ENCODE data around the gene TGFBI.

The TGFBI gene

DNA sequence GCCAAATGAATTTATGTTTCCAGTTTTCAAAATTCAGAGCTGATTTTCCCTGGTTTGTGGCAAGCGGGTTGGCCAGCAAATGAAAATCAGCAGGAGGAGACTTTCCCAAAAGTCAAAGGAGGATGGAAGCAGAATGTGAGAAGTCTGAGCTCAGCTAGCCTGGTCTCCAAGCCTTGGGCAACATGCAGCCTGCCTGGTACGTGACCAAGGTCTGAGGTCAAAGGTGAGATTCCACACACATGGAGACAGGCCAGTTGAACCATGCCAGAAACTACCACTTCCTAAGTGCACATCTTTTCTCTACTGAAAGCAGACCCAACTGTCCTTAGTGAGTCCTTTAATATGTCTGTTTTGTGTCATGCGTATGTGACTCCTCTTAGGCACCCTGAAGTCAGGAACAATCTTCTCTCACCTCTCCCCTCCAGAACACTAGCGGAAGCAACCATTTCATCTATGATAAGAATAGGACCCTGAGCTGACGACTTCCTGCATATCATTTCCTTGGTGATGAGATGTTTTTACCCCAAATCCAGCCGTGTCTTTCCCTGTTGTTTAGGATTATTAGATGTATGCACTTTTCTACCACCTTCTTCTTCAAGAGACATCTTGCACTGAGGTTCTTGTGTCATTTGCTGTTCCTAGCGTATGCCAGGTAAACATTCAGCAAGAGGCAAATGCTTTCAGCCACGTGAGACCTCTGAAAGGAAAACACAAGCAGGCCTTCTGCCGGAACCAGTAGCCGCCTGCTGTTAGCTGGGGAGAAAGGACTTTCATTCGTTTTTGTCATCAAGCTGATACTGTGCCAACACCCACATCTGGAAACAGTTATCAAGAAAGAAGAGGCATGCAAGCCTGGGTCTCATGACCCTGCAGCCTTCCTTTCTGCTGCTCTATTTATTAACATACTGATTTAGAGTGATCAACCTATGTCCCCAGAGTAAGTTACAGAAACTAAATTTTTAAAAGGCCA, 9.7 kb upstream of the TGFBI start:
- DNase-seq = no peak
- no peaks in the 10 kb centered on the region for H4K20me1 ChIP-seq (ENCODE audit: insufficient read depth, low read length)
- no peaks in the 10 kb centered on the region for H3K4me1 ChIP-seq (ENCODE audit: insufficient read depth, low read length)
- H3K9me3 ChIP-seq (ENCODE audit: insufficient read depth, low read length, severe bottlenecking) = no peaks in the 10 kb centered on the region
- TF ChIP-seq EZH2 (IDR thresholded peaks at IDR 0.05; ENCODE audit: borderline replicate concordance, low read depth, low read length, severe bottlenecking) = no peak
- TF ChIP-seq, protein P1, sequence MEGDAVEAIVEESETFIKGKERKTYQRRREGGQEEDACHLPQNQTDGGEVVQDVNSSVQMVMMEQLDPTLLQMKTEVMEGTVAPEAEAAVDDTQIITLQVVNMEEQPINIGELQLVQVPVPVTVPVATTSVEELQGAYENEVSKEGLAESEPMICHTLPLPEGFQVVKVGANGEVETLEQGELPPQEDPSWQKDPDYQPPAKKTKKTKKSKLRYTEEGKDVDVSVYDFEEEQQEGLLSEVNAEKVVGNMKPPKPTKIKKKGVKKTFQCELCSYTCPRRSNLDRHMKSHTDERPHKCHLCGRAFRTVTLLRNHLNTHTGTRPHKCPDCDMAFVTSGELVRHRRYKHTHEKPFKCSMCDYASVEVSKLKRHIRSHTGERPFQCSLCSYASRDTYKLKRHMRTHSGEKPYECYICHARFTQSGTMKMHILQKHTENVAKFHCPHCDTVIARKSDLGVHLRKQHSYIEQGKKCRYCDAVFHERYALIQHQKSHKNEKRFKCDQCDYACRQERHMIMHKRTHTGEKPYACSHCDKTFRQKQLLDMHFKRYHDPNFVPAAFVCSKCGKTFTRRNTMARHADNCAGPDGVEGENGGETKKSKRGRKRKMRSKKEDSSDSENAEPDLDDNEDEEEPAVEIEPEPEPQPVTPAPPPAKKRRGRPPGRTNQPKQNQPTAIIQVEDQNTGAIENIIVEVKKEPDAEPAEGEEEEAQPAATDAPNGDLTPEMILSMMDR (IDR thresholded peaks at IDR 0.05; ENCODE audit: borderline replicate concordance, extremely low read depth, low read length, poor library complexity, severe bottlenecking) = no peak
- no peak for ATAC-seq (ENCODE audit: insufficient read depth, low read depth)
- no peaks in the 10 kb centered on the region for H3K36me3 ChIP-seq (ENCODE audit: insufficient read depth, low read length)
- no peak overlapping the region for H3K4me3 ChIP-seq (ENCODE audit: low read depth in 1 of 2, low read length in 2 of 2)
- H3K27ac ChIP-seq (ENCODE audit: low read length) = no peak overlapping the region
- H3K4me2 ChIP-seq (ENCODE audit: insufficient read depth, low read length) = no peak overlapping the region
- H3K79me2 ChIP-seq (ENCODE audit: insufficient read depth, low read length) = no peaks in the 10 kb centered on the region
- peaks cover 9% of the 10 kb centered on the region for H3K27me3 ChIP-seq (ENCODE audit: insufficient read depth, low read length, poor library complexity)
- H3K9ac ChIP-seq (ENCODE audit: low read depth, low read length) = no peak overlapping the region
- no peak overlapping the region for H2AFZ ChIP-seq (ENCODE audit: low read depth, low read length)

DNA sequence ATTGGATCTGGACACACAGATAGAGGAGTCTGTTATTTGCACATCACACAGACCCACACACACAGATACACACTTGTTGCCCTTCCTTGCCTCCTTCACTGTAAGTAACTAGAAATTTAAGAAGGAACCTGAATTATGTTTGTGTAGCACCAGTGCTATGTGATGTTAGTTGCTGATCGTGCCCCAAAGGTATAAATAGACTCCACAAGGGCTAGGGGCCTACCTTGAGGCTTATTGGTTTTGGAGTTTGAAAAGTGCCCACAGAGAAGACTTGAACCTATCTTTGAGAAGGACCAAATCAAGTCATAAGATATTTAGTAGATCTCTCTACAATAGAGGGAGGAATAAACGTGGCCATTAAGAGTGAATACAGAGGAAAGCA, 8.8 kb upstream of the TGFBI start:
- H3K27me3 ChIP-seq (ENCODE audit: insufficient read depth, low read length, poor library complexity) = peaks cover 9% of the 10 kb centered on the region
- H3K4me2 ChIP-seq (ENCODE audit: insufficient read depth, low read length) = no peak overlapping the region
- no peak overlapping the region for H3K4me3 ChIP-seq (ENCODE audit: low read depth in 1 of 2, low read length in 2 of 2)
- H3K4me1 ChIP-seq (ENCODE audit: insufficient read depth, low read length) = no peaks in the 10 kb centered on the region
- no peak for ATAC-seq (ENCODE audit: insufficient read depth, low read depth)
- H4K20me1 ChIP-seq (ENCODE audit: insufficient read depth, low read length) = no peaks in the 10 kb centered on the region
- no peak for TF ChIP-seq EZH2 (IDR thresholded peaks at IDR 0.05; ENCODE audit: borderline replicate concordance, low read depth, low read length, severe bottlenecking)
- TF ChIP-seq, protein P1 (IDR thresholded peaks at IDR 0.05; ENCODE audit: borderline replicate concordance, extremely low read depth, low read length, poor library complexity, severe bottlenecking) = no peak
- no peaks in the 10 kb centered on the region for H3K36me3 ChIP-seq (ENCODE audit: insufficient read depth, low read length)
- DNase-seq = no peak
- H3K79me2 ChIP-seq (ENCODE audit: insufficient read depth, low read length) = no peaks in the 10 kb centered on the region
- H3K9me3 ChIP-seq (ENCODE audit: insufficient read depth, low read length, severe bottlenecking) = no peaks in the 10 kb centered on the region
- no peak overlapping the region for H3K27ac ChIP-seq (ENCODE audit: low read length)
- no peak overlapping the region for H3K9ac ChIP-seq (ENCODE audit: low read depth, low read length)
- no peak overlapping the region for H2AFZ ChIP-seq (ENCODE audit: low read depth, low read length)

DNA sequence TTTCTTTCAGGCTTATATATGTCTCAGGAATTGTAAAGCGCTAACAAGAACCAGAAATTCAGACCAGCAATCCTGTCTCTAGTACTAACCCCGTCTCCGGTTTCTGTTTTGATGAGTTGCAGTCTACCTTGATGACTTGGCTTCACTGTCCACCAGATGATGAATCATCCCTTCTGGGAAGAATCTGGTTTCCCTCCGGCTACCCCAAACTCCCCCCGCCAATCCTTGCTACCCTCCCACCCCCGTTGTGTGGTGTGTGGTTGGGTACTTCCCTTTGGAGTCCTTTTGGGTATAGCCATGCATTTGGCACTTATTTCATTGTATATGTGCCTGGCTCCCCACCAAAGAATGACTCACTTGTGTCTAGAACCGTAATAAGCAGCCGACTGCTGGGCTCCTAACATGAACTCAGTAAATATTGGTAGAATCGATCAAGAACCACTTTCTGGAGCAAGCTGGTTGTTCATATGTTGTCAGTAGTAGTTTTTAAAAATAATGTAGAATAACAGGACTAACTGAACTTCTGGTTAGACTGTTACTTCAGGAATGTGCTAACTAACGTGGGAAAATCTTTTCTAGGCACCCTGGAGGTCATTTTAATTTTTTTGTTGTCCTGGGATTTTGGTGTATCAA, 8.3 kb upstream of the TGFBI start:
- H3K4me2 ChIP-seq (ENCODE audit: insufficient read depth, low read length) = no peak overlapping the region
- no peak overlapping the region for H3K9ac ChIP-seq (ENCODE audit: low read depth, low read length)
- no peaks in the 10 kb centered on the region for H3K9me3 ChIP-seq (ENCODE audit: insufficient read depth, low read length, severe bottlenecking)
- no peak overlapping the region for H3K4me3 ChIP-seq (ENCODE audit: low read depth in 1 of 2, low read length in 2 of 2)
- H3K4me1 ChIP-seq (ENCODE audit: insufficient read depth, low read length) = no peaks in the 10 kb centered on the region
- H4K20me1 ChIP-seq (ENCODE audit: insufficient read depth, low read length) = no peaks in the 10 kb centered on the region
- H3K36me3 ChIP-seq (ENCODE audit: insufficient read depth, low read length) = no peaks in the 10 kb centered on the region
- H3K79me2 ChIP-seq (ENCODE audit: insufficient read depth, low read length) = no peaks in the 10 kb centered on the region
- no peak overlapping the region for H3K27ac ChIP-seq (ENCODE audit: low read length)
- H2AFZ ChIP-seq (ENCODE audit: low read depth, low read length) = no peak overlapping the region
- H3K27me3 ChIP-seq (ENCODE audit: insufficient read depth, low read length, poor library complexity) = peaks cover 5% of the 10 kb centered on the region
- ATAC-seq (ENCODE audit: insufficient read depth, low read depth) (no peak), DNase-seq (no peak)
- TF ChIP-seq, protein P1 (IDR thresholded peaks at IDR 0.05; ENCODE audit: borderline replicate concordance, extremely low read depth, low read length, poor library complexity, severe bottlenecking) = no peak

All from DND-41 (cell line).